Stimulated activated naive CD8-positive, alpha-beta T cell treated with anti-CD3 and anti-CD28 coated beads, Interleukin-15, amount 100 ng/mL, for 72 hours (primary cell): ENCODE measurements around the gene B9D2.
"Not testable (repeated sequence)": the region's sequence is repeated elsewhere in the genome, so short reads cannot be mapped to it uniquely, and the experiment has no call there.

Experiments used
- ATAC-seq: fragments of 150-1000 bp; cut with Tn5 transposase; 2 replicates; pipeline ENCODE4 v1.10.0; 2021; ENCODE audit warnings: mild to moderate bottlenecking, moderate library complexity
- DNase-seq, 2 donors: peaks; one replicate each; pipeline ENCODE4 v3.0.0; 2021 to 2022
- H3K27ac Mint-ChIP-seq, 2 donors: one replicate each; pipeline ENCODE4 v1.8.0; 2022; ENCODE audit warnings: mild to moderate bottlenecking in 2 of 2, mixed read lengths in 2 of 2, moderate library complexity in 2 of 2
- H3K27me3 Mint-ChIP-seq: one replicate; pipeline ENCODE4 v1.8.0; 2022; ENCODE audit warnings: mixed read lengths
- H3K4me1 Mint-ChIP-seq: one replicate; pipeline ENCODE4 v1.8.0; 2022; ENCODE audit warnings: mild to moderate bottlenecking, mixed read lengths
- H3K4me3 Mint-ChIP-seq, 2 donors: one replicate each; pipeline ENCODE4 v1.8.0; 2022; ENCODE audit warnings: mild to moderate bottlenecking in 2 of 2, mixed read lengths in 2 of 2, moderate library complexity in 1 of 2
- H3K9me3 Mint-ChIP-seq, 2 donors: one replicate each; pipeline ENCODE4 v1.8.0; 2022; ENCODE audit warnings: mixed read lengths in 2 of 2

Gene B9D2

GRCh38 chr19:41371119-41371518 is 7.2 kb upstream of the B9D2 start:
- H3K4me3 Mint-ChIP-seq, H3K27me3 Mint-ChIP-seq, H3K9me3 Mint-ChIP-seq, DNase-seq, ATAC-seq: not testable (repeated sequence)
- Mint-ChIP-seq H3K27ac (peak overlapping the region in 1 of 2 donors; percentile 80), H3K4me1 (peaks cover 22% of the 10 kb centered on the region)

GRCh38 chr19:41369769-41370168 is 5.8 kb upstream of the B9D2 start:
- ATAC-seq (no peak), DNase-seq (no peak)
- H3K4me1 Mint-ChIP-seq, result peaks cover 20% of the 10 kb centered on the region
- no peaks in the 10 kb centered on the region for H3K27me3 Mint-ChIP-seq
- H3K4me3 Mint-ChIP-seq, result no peak overlapping the region
- no peaks in the 10 kb centered on the region for H3K9me3 Mint-ChIP-seq
- H3K27ac Mint-ChIP-seq, result no peak overlapping the region

- H3K27me3 Mint-ChIP-seq, result no peaks in the 10 kb centered on the region
- H3K4me3 Mint-ChIP-seq, result no peak overlapping the region
- H3K4me1 Mint-ChIP-seq, result peaks cover 34% of the 10 kb centered on the region
- ATAC-seq (no peak), DNase-seq (no peak)
- H3K9me3 Mint-ChIP-seq, result no peaks in the 10 kb centered on the region
- H3K27ac Mint-ChIP-seq, result no peak overlapping the region
Observed at GRCh38 chr19:41367848-41368301, 3.9 kb upstream of the B9D2 start.

GRCh38 chr19:41366089-41366488 is 2.1 kb upstream of the B9D2 start:
- DNase-seq, result peak in 1 of 2 donors; percentile 32
- H3K27ac Mint-ChIP-seq, result peak overlapping the region; percentile 21 to 50
- peaks cover 37% of the 10 kb centered on the region for H3K4me1 Mint-ChIP-seq
- no peaks in the 10 kb centered on the region for H3K9me3 Mint-ChIP-seq
- no peak for ATAC-seq
- H3K4me3 Mint-ChIP-seq, result peak overlapping the region in 1 of 2 donors; percentile 14
- no peaks in the 10 kb centered on the region for H3K27me3 Mint-ChIP-seq

GRCh38 chr19:41364524-41365391 is 809 bp upstream of the B9D2 start:
- DNase-seq, result no peak

GRCh38 chr19:41363371-41363752 is 587 bp downstream of the B9D2 start:
- peak overlapping the region; percentile 99 for H3K27ac Mint-ChIP-seq
- H3K9me3 Mint-ChIP-seq, result no peaks in the 10 kb centered on the region
- no peak for DNase-seq
- ATAC-seq, result no peak
- no peaks in the 10 kb centered on the region for H3K27me3 Mint-ChIP-seq
- H3K4me3 Mint-ChIP-seq, result peak overlapping the region; percentile 93 to 97
- peaks cover 50% of the 10 kb centered on the region for H3K4me1 Mint-ChIP-seq

More at GRCh38 chr19:41364524-41365391, 809 bp upstream of the B9D2 start:
- Mint-ChIP-seq H3K9me3 (no peaks in the 10 kb centered on the region), H3K27me3 (no peaks in the 10 kb centered on the region), H3K4me1 (peaks cover 42% of the 10 kb centered on the region), H3K4me3 (peak overlapping the region; percentile 93 to 97), H3K27ac (peak overlapping the region; percentile 99)
- no peak for ATAC-seq

- no peak for ATAC-seq
- H3K27me3 Mint-ChIP-seq, result no peaks in the 10 kb centered on the region
- DNase-seq, result no peak
- no peak overlapping the region for H3K27ac Mint-ChIP-seq
- peak overlapping the region in 1 of 2 donors; percentile 97 for H3K4me3 Mint-ChIP-seq
- H3K9me3 Mint-ChIP-seq, result no peaks in the 10 kb centered on the region
- peaks cover 60% of the 10 kb centered on the region for H3K4me1 Mint-ChIP-seq
Observed at GRCh38 chr19:41362143-41362847, 1.7 kb downstream of the B9D2 start.

GRCh38 chr19:41359741-41360140 is 4.2 kb downstream of the B9D2 start:
- peak overlapping the region; percentile 13 to 50 for H3K27ac Mint-ChIP-seq
- no peak for ATAC-seq
- H3K27me3 Mint-ChIP-seq, result no peaks in the 10 kb centered on the region
- DNase-seq, result no peak
- H3K4me1 Mint-ChIP-seq, result peaks cover 70% of the 10 kb centered on the region
- H3K4me3 Mint-ChIP-seq, result no peak overlapping the region
- no peaks in the 10 kb centered on the region for H3K9me3 Mint-ChIP-seq

- Mint-ChIP-seq H3K9me3 (no peaks in the 10 kb centered on the region), H3K4me3 (peak overlapping the region; percentile 85 to 94), H3K27ac (peak overlapping the region; percentile 20 to 96), H3K4me1 (peaks cover 64% of the 10 kb centered on the region), H3K27me3 (no peaks in the 10 kb centered on the region)
- no peak for ATAC-seq
- DNase-seq, result no peak
Observed at GRCh38 chr19:41357746-41358145, 6.2 kb downstream of the B9D2 start.

GRCh38 chr19:41356984-41357739 is 6.8 kb downstream of the B9D2 start:
- no peak for ATAC-seq
- H3K27ac Mint-ChIP-seq, result peak overlapping the region; percentile 96 to 100
- H3K9me3 Mint-ChIP-seq, result no peaks in the 10 kb centered on the region
- H3K27me3 Mint-ChIP-seq, result no peaks in the 10 kb centered on the region
- H3K4me1 Mint-ChIP-seq, result peaks cover 60% of the 10 kb centered on the region
- peak overlapping the region; percentile 85 to 94 for H3K4me3 Mint-ChIP-seq
- peak; percentile 26 to 29 for DNase-seq

- ATAC-seq (no peak), DNase-seq (peak in 1 of 2 donors; percentile 19)
- Mint-ChIP-seq H3K4me3 (peak overlapping the region; percentile 68 to 94), H3K4me1 (peaks cover 63% of the 10 kb centered on the region), H3K27ac (peak overlapping the region; percentile 83 to 86), H3K9me3 (no peaks in the 10 kb centered on the region), H3K27me3 (no peaks in the 10 kb centered on the region)
Observed at GRCh38 chr19:41355802-41356201, 8.1 kb downstream of the B9D2 start.

- no peaks in the 10 kb centered on the region for H3K9me3 Mint-ChIP-seq
- ATAC-seq, result no peak
- H3K27ac Mint-ChIP-seq, result peak overlapping the region in 1 of 2 donors; percentile 67
- peaks cover 68% of the 10 kb centered on the region for H3K4me1 Mint-ChIP-seq
- peak overlapping the region; percentile 68 to 94 for H3K4me3 Mint-ChIP-seq
- DNase-seq, result no peak
- H3K27me3 Mint-ChIP-seq, result no peaks in the 10 kb centered on the region
Observed at GRCh38 chr19:41355035-41355434, 8.9 kb downstream of the B9D2 start.

GRCh38 chr19:41354343-41354953 is 9.5 kb downstream of the B9D2 start:
- Mint-ChIP-seq H3K4me3 (peak overlapping the region; percentile 94 to 100), H3K27me3 (no peaks in the 10 kb centered on the region), H3K27ac (peak overlapping the region; percentile 90 to 97), H3K9me3 (no peaks in the 10 kb centered on the region), H3K4me1 (peaks cover 68% of the 10 kb centered on the region)
- ATAC-seq, result no peak
- DNase-seq, result no peak

- Mint-ChIP-seq H3K27ac (peak within 1 kb of the TSS; percentile 97 to 98), H3K4me1 (peaks cover 73% of the 10 kb centered on the region), H3K4me3 (peak within 1 kb of the TSS; percentile 96 to 100), H3K27me3 (no peaks in the 10 kb centered on the region), H3K9me3 (peaks cover 0 to 5% of the 10 kb centered on the region in 2 donors)
- ATAC-seq, result peak; percentile 71
- peak; percentile 94 for DNase-seq
Observed at GRCh38 chr19:41353466-41354342, 10.2 kb downstream of the B9D2 start, which contains the start of gene TGFB1. Gene TGFB1 (minus strand): TSS chr19:41353922. CDS start chr19:41353044, 878 bp downstream.
